B cell (primary cell): ENCODE data around the gene ZNF746. TPM values are rescaled to one million over a fixed set of nuclear protein-coding genes. Genes with fewer than 3 reads are reported as not detected.

Source experiments
- ATAC-seq: fragments of 200-7000 bp; cut with Tn5 transposase; one replicate; pipeline ENCODE4 v1.10.0; 2021; ENCODE audit warnings: low read depth, mild to moderate bottlenecking, moderate number of reproducible peaks, moderate library complexity
- CTCF ChIA-PET: fragments of 350-600 bp; sonication (Branson Sonifier 250); formaldehyde crosslinking; loops from one replicate; lab custom pipeline; 2021; ENCODE audit warnings: antibody characterized with exemption, inconsistent platforms; lab: Charles Lee
- POLR2A ChIA-PET: fragments of 350-600 bp; sonication (Branson Sonifier 250); formaldehyde crosslinking; loops from one replicate; lab custom pipeline; 2021; ENCODE audit warnings: antibody characterized with exemption; lab: Charles Lee
- DNase-seq: peaks from one replicate; pipeline ENCODE4 v3.0.0; 2013
- H2AFZ ChIP-seq: 2 replicates; pipeline ENCODE4 v1.6.1; 2012; ENCODE audit warnings: mild to moderate bottlenecking, low read depth, low read length; ENCODE audit not compliant: insufficient read depth, poor library complexity, severe bottlenecking
- H3K27ac ChIP-seq, 2 donors: 1 replicate in 1 of 2; 2 replicates in 1 of 2; pipeline ENCODE4 v1.5.1; 2012 to 2013; ENCODE audit warnings: low read length in 2 of 2, mild to moderate bottlenecking in 2 of 2, moderate library complexity in 1 of 2
- H3K27me3 ChIP-seq, 4 experiments: fragments of 200-600 bp in 1 of 4; sonication (generic) in 1 of 4; replicated peaks in 1 of 4; 1 replicate in 2 of 4; 2 replicates in 2 of 4; pipeline versions ENCODE4 v1.6.1 to v1.7.0; 2013 to 2016; ENCODE audit warnings: low read length in 3 of 4, mild to moderate bottlenecking in 2 of 4, mixed read lengths in 1 of 4, moderate library complexity in 1 of 4; ENCODE audit not compliant: insufficient read depth in 4 of 4, control insufficient read depth in 3 of 4; ENCODE audit errors: control extremely low read depth in 1 of 4
- H3K36me3 ChIP-seq, 2 experiments: replicated peaks in 1 of 2; 1 replicate in 1 of 2; 2 replicates in 1 of 2; pipeline versions ENCODE4 v1.6.1 to v1.7.1; 2013; ENCODE audit warnings: low read length in 1 of 2; ENCODE audit not compliant: insufficient read depth in 2 of 2, control insufficient read depth in 1 of 2; ENCODE audit errors: control extremely low read depth in 1 of 2, extremely low read depth in 1 of 2
- H3K4me1 ChIP-seq, 2 donors: fragments of 200-600 bp in 1 of 2; sonication (generic) in 1 of 2; 1 replicate in 1 of 2; 2 replicates in 1 of 2; pipeline versions ENCODE4 v1.5.1 to v1.6.1; 2013 to 2017; ENCODE audit warnings: low read length in 2 of 2; ENCODE audit not compliant: control insufficient read depth in 2 of 2, insufficient read depth in 2 of 2
- H3K4me2 ChIP-seq: replicated peaks from 2 replicates; pipeline ENCODE3; 2012; ENCODE audit warnings: mild to moderate bottlenecking, low read depth, low read length; ENCODE audit not compliant: poor library complexity, severe bottlenecking
- H3K4me3 ChIP-seq, 5 experiments: fragments of 200-600 bp in 1 of 5; sonication (generic) in 1 of 5; 1 replicate in 3 of 5; 2 replicates in 2 of 5; pipeline versions ENCODE4 v1.5.1 to v1.7.0; 2011 to 2016; ENCODE audit warnings: low read length in 4 of 5, mild to moderate bottlenecking in 4 of 5, low read depth in 2 of 5, control low read depth in 1 of 5, moderate library complexity in 1 of 5; ENCODE audit not compliant: insufficient read depth in 1 of 5; ENCODE audit errors: control extremely low read depth in 1 of 5, extremely low read depth in 1 of 5
- H3K79me2 ChIP-seq: fragments of 200-600 bp; sonication (generic); one replicate; pipeline ENCODE4 v1.6.0; 2016; ENCODE audit warnings: low read length; ENCODE audit not compliant: control insufficient read depth, insufficient read depth
- H3K9ac ChIP-seq: fragments of 200-600 bp; sonication (generic); 2 replicates; pipeline ENCODE4 v1.6.1; 2017; ENCODE audit warnings: mild to moderate bottlenecking, low read length, moderate library complexity
- H3K9me3 ChIP-seq, 3 donors: one replicate each; pipeline versions ENCODE4 v1.6.1 to v1.7.1; 2013; ENCODE audit warnings: low read length in 2 of 3; ENCODE audit not compliant: control insufficient read depth in 2 of 3, insufficient read depth in 1 of 3; ENCODE audit errors: control extremely low read depth in 1 of 3
- H4K20me1 ChIP-seq: 2 replicates; pipeline ENCODE4 v1.6.0; 2012; ENCODE audit warnings: mild to moderate bottlenecking, low read length; ENCODE audit not compliant: insufficient read depth, control insufficient read depth, poor library complexity, severe bottlenecking
- H3K27ac Mint-ChIP-seq: one replicate; pipeline ENCODE4 v1.8.0; 2021; ENCODE audit warnings: mixed read lengths
- H3K27me3 Mint-ChIP-seq: one replicate; pipeline ENCODE4 v1.8.0; 2021; ENCODE audit warnings: mixed read lengths
- H3K4me1 Mint-ChIP-seq: one replicate; pipeline ENCODE4 v1.8.0; 2021; ENCODE audit warnings: mixed read lengths
- H3K4me3 Mint-ChIP-seq: one replicate; pipeline ENCODE4 v1.8.0; 2021; ENCODE audit warnings: mixed read lengths
- H3K9me3 Mint-ChIP-seq: one replicate; pipeline ENCODE4 v1.8.0; 2022; ENCODE audit warnings: mixed read lengths; ENCODE audit not compliant: insufficient read depth
- CTCF ChIP-seq: fragments of 200-600 bp; IDR thresholded peaks from one replicate; pipeline ENCODE4 v1.8.0; 2022; ENCODE audit warnings: antibody characterized with exemption, mild to moderate bottlenecking
- EZH2 ChIP-seq: IDR thresholded peaks from 2 replicates; pipeline ENCODE4 v1.6.1; 2012; ENCODE audit warnings: borderline replicate concordance, low read depth, mild to moderate bottlenecking, moderate library complexity, low read length; ENCODE audit not compliant: insufficient read depth, poor library complexity, severe bottlenecking
- WGBS: methylation state at CpG from one replicate; pipeline ENCODE4 v1.1.5; 2013; ENCODE audit warnings: missing lambda C conversion rate; ENCODE audit not compliant: insufficient coverage; 5-methylcytosine and 5-hydroxymethylcytosine counted together
- intact Hi-C: fragments of 100-400 bp; cut with micrococcal nuclease; formaldehyde crosslinking; loops from one replicate; pipeline ENCODE4 v1.10.0; 2022
- polyA minus RNA-seq: library from RNA; depleted of rRNA, polyadenylated mRNA; stranded (reverse); fragments of >200 nt; gene quantifications from 2 replicates; pipeline ENCODE4 v1.2.3, GENCODE V29; 2012
- polyA plus RNA-seq: library from polyadenylated mRNA; depleted of rRNA; stranded (reverse); fragments of >200 nt; gene quantifications from 2 replicates; pipeline ENCODE4 v1.2.3, GENCODE V29; 2012
- total RNA-seq, 2 donors: library from RNA; stranded (reverse); fragments of 120-200 nt in 1 of 2; gene quantifications; 1 replicate in 1 of 2; 2 replicates in 1 of 2; pipeline versions ENCODE4 v1.2.3 to v1.2.4, GENCODE V29; 2013 to 2022

Gene ZNF746
- total RNA-seq (30.4 and 32.2 TPM in 2 replicates), polyA plus RNA-seq (15.6 and 19.6 TPM in 2 replicates), polyA minus RNA-seq (33.3 and 33.5 TPM in 2 replicates)
- total RNA-seq (2013): 14.9 TPM

- ChIA-PET POLR2A (no interaction called here), CTCF (no interaction called here)
- Histone ChIP-seq H3K27me3 (no peaks in the 10 kb centered on the region), H3K27ac (peak within 1 kb of the TSS in 1 of 2 donors; percentile 78), H2AFZ (peak within 1 kb of the TSS; percentile 97), H3K4me3 (peak within 1 kb of the TSS; percentile 27 to 87 (median 60)), H3K4me1 (peaks cover 12 to 19% of the 10 kb centered on the region in 2 donors), H3K4me2 (peak within 1 kb of the TSS; percentile 90), H3K36me3 (peaks cover 0 to 11% of the 10 kb centered on the region in 2 experiments), H3K9ac (peak within 1 kb of the TSS; percentile 79), H3K9me3 (no peaks in the 10 kb centered on the region), H4K20me1 (peaks cover 21% of the 10 kb centered on the region), H3K79me2 (peaks cover 28% of the 10 kb centered on the region)
- intact Hi-C loops: loop anchor here (1.0 to 10.0 kb wide), 10 partner anchors 37 to 377 kb away; partner anchors contain the start of genes ATP6V0E2, ZNF282, ZNF398 and ZNF425
- H3K27ac Mint-ChIP-seq: peak within 1 kb of the TSS; percentile 92
- peaks cover 23% of the 10 kb centered on the region for H3K4me1 Mint-ChIP-seq
- H3K27me3 Mint-ChIP-seq: no peaks in the 10 kb centered on the region
- H3K9me3 Mint-ChIP-seq: no peaks in the 10 kb centered on the region
- peak; percentile 43 for TF ChIP-seq CTCF
- no peak for TF ChIP-seq EZH2
- under 1% methylated on average over 102 of the region's 109 CpGs for WGBS
- DNase-seq: peak; percentile 89
- H3K4me3 Mint-ChIP-seq: peak within 1 kb of the TSS; percentile 93
- ATAC-seq: peak; percentile 96
Observed at GRCh38 chr7:149497467-149498261, at the start of gene ZNF746. Gene ZNF746, minus strand, starts transcription at chr7:149497809. Its CDS starts 273 bp downstream, at chr7:149497536.

GRCh38 chr7:149547126-149547525 is 49.5 kb upstream of the ZNF746 start:
- peaks cover 2 to 45% of the 10 kb centered on the region in 2 experiments for H3K36me3 ChIP-seq
- 92% methylated on average over 2 of the region's 3 CpGs for WGBS
- no peak for ATAC-seq

More at GRCh38 chr7:149547126-149547525, 49.5 kb upstream of the ZNF746 start:
- H3K27ac ChIP-seq: no peak overlapping the region
- Mint-ChIP-seq H3K27ac (no peak overlapping the region), H3K27me3 (no peaks in the 10 kb centered on the region), H3K4me1 (peaks cover 2% of the 10 kb centered on the region), H3K9me3 (no peaks in the 10 kb centered on the region), H3K4me3 (no peak overlapping the region)
- H3K27me3 ChIP-seq: no peaks in the 10 kb centered on the region
- H2AFZ ChIP-seq: no peak overlapping the region
- no peak overlapping the region for H3K9ac ChIP-seq
- H3K4me1 ChIP-seq: no peaks in the 10 kb centered on the region
- H3K79me2 ChIP-seq: no peaks in the 10 kb centered on the region
- no peak overlapping the region for H3K4me2 ChIP-seq
- ChIA-PET CTCF (no interaction called here), POLR2A (no interaction called here)
- H3K9me3 ChIP-seq: peaks cover 0 to under 1% (median 0%) of the 10 kb centered on the region in 3 donors
- intact Hi-C loops: no loop called here
- H4K20me1 ChIP-seq: no peaks in the 10 kb centered on the region
- no peak for DNase-seq
- no peak overlapping the region for H3K4me3 ChIP-seq
- no peak for TF ChIP-seq EZH2
- no peak for TF ChIP-seq CTCF
